DMS79 treated with DMSO at 0.1 percent for 48 hours (cell line): ENCODE results near the gene COG2.
A peak's percentile ranks its signal among the peaks of the same experiment; 100 is the strongest.
"Not testable (repeated sequence)": the region's sequence is repeated elsewhere in the genome, so short reads cannot be mapped to it uniquely, and the experiment has no call there.

Experiments
- DNase-seq: peaks from one replicate; lab custom pipeline; 2025; lab: John Stamatoyannopoulos, UW

The COG2 gene, protein sequence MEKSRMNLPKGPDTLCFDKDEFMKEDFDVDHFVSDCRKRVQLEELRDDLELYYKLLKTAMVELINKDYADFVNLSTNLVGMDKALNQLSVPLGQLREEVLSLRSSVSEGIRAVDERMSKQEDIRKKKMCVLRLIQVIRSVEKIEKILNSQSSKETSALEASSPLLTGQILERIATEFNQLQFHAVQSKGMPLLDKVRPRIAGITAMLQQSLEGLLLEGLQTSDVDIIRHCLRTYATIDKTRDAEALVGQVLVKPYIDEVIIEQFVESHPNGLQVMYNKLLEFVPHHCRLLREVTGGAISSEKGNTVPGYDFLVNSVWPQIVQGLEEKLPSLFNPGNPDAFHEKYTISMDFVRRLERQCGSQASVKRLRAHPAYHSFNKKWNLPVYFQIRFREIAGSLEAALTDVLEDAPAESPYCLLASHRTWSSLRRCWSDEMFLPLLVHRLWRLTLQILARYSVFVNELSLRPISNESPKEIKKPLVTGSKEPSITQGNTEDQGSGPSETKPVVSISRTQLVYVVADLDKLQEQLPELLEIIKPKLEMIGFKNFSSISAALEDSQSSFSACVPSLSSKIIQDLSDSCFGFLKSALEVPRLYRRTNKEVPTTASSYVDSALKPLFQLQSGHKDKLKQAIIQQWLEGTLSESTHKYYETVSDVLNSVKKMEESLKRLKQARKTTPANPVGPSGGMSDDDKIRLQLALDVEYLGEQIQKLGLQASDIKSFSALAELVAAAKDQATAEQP

DNA sequence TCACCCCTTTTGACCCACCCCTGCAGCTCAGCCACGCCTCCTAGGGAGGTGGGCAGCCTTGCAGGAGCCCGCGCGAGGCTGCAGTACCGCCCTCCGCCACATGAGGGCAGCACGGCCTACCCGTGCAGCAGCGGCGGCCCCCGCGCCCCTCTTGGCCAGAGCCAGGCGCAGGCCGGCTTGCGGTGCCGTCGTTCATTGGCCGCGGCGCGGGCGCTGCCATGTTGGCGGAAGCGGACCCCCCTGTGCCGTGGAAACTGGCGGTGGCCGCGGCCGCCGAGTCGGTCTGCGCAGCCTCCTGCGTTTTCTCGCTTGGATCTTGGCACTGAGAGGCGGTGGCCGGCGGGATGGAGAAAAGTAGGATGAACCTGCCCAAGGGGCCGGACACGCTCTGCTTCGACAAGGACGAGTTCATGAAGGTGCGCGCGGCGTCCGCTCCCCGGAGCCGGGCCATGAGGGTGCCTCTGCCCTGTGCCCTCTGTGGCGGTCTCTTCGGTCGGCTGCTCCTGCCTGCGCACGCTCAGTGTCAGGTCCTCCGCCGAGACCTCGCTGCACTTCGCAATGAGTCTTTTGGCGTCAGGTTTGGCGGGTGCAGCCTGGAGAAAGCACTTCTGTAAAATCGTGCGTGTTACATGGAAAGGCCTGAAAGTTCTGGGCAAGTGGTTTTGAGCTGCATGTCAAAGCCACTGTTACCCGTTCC lies at the start of gene COG2:
COG2 (plus strand) TSS at position 219 of the 697 bp plus-strand sequence; CDS start at position 345, 126 bp downstream.
- DNase-seq = peak; percentile 89

DNA sequence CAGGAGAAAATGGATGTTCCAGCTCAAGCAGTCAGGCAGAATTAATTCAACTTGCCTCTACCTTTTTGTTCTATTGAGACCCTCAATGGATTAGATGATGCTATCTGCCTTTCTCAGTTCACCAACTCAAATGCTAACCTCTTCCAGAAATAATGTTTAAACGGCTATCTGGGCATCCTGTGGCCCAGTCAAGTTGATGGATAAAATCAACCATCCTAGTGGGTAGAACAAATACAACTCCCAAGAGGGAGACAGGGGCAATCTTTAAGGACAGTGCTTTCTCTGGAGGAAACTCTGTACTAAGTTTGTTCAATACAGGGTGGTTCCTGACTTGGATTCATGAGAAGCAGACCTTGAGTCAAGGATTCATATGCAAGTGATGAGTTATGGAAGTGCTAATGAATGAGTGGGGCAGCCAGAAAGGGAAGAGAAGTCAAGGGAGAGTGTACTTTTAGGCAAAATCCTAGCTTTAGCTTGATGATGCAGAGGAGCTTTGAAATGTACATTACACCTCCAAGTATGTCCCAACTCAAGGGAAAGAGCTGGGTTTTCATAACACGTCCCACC lies 49.4 kb upstream of the COG2 start:
- DNase-seq = no peak

DNA sequence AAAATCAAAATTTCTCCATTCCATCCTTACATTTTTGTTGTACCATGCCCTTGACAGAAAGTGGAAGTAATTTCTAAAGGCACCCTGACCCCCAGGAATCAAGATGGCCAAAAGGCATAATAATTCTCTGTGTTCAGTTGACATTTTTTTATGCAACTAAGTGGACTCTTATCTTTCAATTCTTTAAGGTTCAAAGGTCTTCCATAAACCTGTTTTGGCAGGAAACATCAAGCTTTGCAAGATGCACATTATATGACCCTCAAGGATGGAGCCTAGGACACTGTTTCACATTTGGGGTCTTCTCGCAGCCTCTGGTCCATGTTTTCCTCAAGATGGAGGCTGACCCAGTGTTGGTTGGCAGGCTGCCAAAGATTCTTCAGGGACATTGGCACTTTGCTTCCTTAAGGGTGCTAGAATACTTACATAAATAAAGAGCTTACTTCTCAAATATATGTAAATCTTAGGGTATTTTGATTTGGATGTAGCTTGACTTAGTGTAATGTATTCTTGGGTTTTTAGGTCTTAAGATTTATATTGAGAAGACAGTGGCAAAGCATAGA lies 48.0 kb upstream of the COG2 start:
- no peak for DNase-seq

DNA sequence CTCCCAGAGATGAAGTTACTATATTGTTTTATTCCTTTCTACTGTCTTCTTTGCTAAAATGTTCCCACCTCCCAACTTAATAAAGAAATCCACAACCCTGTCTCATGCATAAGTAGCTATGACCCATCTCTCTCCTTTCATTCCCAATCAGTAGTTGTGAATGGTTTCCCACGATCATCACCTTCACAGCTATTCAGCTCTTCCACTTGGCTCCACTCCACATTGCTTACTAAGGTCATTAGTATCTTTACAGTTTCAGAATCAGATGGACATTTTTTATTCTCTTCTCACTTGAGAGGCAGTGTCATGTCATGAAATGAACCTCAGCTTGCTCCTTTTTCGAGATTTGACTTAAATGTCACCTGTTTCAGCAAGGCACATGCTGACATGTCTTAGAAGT lies 47.1 kb upstream of the COG2 start:
- DNase-seq = no peak

DNA sequence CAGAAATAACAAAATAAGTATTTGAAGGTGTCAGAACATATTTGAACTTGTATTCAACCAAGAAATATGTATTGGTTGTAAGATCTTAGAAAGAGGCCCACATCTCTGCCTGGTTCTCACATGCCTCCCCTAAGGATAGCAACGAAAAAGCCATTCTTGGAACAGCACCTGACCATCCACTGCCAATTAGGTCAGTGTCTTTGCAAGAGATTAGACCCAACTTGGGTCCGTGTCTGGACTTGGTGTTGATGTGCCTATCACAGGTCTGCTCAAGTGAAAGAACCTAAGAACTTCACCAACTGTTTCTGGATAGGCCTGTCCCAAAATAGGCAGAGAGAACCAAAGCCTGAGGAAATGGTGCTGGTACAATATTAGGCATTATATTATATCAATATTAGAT lies 46.0 kb upstream of the COG2 start:
- DNase-seq = no peak

DNA sequence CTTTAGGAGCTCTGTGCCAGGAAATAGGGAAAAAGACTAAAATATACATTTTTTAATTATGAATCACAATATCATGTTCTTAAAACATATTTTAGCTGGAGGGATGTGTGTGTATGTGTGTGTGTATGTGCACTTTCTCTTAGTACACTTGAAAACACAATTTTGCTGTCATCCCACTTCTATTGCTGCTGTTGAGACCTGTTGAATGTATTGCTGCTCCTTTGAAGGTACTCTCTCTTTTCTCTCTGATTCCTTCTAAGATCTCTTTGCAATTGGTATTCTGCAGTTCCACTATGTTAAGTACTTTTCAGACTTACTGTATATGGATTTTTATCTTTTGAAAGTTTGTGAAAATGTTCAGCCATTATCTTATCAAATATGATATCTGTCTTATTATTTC lies 43.5 kb upstream of the COG2 start:
- DNase-seq = no peak

DNA sequence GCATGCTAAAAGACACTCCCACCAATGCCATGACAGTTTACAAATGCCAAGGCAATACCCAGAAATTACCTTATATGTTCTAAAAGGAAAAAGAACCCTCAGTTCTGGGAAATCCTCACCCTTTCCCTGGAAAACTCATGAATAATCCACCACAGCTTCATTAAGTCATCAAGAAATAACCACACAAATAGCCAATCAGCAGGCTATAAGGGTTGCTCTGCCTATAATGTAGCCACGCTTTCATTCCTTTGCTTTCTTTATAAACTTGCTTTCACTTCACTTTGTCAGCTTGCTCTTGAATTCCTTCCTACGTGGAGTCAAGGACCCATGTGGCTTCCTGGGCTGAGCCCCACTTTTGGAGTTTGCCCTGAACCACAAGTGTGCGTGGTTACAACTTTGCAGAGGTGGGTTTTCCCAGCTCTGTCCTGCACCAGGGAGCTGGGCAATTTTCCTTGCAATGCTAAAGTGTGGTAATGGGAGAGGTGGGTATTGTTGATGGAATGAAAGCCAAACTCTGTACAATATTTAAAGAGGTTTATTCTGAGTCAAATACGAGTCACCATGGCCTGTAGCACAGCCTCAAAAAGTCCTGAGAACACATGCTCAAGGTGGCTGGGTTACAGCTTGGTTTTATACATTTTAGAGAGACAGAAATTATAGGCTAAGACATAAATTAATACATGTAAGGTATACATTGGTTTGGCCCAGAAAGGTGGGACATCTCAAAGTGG lies 42.2 kb upstream of the COG2 start:
- DNase-seq = no peak

DNA sequence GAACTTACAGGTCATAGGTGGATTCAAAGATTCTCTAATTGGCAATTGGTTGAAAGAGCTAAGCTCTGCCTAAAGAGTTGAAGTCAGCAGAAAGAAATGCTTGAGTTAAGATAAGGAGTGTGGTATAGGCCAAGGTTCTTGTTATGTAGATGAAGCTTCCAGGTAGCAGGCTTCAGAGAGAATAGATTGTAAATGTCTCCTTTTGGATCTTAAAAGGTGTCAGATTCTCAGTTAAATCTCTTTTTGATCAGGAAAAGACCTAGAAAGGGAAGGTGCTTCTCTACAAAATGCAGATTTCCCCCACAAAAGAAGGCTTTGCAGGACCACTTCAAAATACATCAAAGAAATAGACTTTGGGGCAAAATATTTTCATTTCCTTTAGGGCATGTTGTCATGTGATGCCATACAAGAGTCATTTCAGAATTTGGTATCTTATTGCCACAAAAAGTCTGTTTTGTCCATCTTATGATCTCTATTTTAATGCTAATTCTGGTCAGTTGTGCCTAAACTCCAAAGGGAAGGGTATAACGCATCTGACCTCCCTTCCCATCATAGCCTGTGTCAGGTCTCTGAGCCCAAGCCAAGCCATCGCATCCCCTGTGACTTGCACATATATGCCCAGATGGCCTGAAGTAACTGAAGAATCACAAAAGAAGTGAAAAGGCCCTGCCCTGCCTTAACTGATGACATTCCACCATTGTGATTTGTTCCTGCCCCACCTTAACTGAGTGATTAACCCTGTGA lies 41.5 kb upstream of the COG2 start:
- not testable (repeated sequence) for DNase-seq

DNA sequence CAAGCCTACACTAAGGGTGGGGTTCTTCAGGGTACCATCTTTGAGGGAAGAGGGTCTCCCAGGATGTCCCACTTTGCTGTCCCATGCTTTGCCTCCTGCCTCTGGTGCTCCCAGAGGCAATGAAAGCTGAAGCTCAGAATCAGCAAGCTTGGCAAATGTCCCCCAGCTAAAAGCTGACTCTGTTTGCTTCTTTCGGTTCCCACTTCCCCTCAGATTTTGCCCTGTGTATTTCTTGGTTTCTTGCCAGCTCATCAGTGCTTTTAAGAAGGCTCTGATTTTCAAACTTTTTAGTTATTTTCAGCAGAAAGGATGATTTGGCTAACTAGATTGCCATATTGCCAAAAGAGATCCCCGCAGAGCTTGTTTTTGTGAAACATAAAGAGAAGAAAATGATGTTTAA lies 33.1 kb upstream of the COG2 start:
- no peak for DNase-seq

DNA sequence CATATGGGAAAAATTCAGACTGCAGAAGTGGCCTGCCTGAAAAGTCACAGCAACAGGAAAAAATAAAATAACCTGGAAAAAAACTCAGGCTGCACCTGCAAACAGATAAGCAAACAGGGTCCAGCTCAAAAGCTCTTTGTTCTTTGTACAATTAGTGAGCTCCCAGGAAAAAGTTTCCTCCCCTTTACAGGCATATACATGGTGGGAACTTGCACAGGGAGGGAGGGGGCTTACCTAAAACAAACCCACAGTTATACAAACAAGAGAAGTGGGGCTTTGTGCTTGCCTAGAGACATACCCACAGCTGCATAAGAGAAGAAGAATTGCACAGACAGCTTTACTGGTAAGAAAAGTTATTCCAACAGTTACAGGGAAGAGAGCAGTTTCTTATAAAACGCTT lies 31.7 kb upstream of the COG2 start:
- DNase-seq = no peak

DNA sequence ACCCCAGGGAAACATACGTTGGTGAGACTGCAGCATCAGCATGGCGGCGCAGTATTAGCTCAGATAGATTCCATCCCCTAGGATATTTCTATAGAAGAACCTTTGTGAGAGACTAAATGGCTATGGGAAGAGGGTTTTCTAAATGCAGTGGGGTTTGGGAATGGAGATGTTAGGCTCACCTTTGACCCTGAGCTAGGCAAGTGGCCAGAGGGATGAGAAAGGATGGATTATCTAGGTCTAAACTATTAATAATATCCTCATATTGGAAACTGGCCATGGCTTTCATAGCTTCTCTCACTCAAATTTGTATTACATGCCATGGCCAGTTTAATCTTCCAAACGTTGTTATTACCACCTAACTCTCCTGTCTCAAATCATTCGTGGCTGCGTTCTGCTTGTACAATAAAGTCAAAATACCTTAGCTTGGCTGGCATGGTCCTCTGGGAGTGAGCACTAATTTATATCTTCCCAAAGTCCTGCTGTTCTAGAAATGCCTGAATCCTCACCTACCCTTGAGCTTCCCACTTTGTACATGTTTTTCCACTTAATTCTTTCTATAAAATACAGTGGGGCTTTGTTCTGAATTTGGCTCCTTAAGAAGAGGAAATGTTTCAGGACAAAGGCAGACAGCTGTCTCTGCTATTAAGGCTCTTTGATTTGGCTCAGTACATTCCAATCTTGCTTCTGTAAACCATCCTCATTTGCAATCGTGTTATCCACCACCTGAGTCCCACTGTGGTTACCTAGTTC lies 31.0 kb upstream of the COG2 start:
- DNase-seq = no peak

DNA sequence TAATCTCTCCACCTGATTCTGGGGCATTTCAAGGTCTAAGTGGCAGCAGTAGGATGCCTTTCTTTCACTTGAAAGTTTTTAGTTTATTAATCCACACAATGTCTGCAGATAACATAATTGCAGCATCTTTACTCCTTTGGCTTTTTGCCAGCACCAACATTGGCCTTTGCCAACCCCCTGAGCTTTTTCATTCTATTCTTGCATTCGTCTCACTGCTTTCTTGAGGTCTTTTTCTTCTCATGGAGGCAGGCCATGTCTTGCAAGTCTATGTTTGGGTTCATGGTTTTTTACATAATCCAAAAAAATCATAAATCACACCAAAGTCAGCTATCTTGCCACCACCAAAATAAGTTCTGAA lies 30.4 kb upstream of the COG2 start:
- no peak for DNase-seq

DNA sequence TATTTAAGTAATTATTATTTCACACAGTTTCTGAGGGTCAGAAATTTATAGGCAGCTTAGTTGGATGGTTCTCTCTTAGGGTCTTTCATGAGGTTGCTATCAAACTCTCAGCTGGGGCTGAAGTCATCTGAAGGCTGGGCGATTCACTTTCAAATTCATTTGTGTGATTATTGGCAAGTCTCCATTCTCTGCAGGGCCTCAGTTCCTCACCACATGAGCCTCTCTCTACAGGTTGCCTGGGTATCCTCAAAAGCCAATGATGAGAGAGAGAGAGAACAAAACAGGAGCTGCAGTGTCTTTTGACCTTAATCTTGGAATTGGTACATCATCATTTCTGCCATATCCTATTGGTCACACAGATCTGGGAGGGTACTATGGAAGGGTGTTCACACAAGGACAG lies 29.6 kb upstream of the COG2 start:
- no peak for DNase-seq

DNA sequence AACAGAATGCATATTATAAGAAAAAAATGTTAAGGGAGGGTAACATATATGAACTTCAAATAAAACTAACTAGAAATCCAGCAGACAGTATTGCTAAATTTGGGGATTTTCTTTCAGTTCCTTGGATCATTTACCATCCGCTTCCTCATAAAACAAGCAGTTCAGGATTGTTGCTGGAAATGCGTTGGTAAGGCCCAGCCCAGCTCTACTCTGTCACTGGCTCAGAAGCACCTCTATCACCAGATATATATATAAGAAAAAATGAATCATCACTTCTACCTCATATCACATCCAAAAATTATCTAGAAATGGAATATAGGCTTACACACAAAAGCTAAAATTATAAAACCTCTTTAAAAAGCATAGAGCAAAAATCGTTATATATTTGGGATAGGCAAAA lies 28.2 kb upstream of the COG2 start:
- DNase-seq = no peak

DNA sequence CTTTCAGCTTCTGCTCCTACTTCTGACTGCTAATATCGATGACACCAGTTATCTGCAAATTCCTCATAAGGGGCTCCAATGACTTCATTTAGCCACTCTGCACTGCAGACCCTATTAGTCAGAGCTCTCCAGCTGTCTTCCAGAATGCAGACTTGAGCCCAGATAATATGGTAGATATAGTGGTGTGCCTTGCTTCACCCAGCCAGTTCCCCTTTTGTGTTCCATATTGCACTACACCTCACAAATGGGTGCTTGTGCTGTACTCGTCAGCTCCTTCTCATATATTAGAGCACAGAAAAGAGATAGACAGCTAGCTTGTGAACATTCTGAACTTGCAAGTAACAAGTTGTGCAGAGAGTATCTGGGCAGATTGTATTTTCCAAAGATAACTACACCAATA lies 23.7 kb upstream of the COG2 start:
- no peak for DNase-seq

DNA sequence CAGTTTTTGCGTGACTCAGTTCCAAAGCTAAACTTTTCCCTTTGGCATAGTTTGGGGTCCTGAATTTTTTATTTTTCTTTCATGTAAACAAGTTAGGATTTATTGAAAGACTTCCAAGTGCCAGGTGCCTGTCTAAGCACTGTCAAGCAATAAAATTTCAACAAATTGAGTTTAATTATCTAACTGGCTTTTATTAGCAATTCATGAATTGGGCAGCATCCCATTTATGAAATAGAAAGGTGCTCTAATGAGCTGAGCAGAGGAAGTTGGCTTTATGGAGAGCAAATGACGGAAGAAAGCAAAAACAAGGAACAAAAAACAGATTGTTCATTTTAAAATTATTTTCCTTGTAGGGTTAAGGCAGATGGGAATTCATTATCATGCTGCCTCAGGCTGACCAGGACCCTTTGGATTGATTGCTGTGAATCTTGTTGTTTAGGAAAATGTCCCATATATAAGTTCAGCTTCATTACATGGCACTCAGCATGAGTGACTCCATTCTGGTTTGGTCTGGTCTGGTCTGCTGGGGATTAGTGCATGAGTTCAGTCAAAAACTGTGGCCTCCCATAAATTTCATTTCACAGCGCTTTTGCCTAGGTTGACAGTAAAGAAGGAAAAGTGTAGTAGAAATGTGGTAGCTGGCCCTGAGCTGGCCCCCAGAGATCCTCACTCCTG lies 21.5 kb upstream of the COG2 start:
- no peak for DNase-seq

DNA sequence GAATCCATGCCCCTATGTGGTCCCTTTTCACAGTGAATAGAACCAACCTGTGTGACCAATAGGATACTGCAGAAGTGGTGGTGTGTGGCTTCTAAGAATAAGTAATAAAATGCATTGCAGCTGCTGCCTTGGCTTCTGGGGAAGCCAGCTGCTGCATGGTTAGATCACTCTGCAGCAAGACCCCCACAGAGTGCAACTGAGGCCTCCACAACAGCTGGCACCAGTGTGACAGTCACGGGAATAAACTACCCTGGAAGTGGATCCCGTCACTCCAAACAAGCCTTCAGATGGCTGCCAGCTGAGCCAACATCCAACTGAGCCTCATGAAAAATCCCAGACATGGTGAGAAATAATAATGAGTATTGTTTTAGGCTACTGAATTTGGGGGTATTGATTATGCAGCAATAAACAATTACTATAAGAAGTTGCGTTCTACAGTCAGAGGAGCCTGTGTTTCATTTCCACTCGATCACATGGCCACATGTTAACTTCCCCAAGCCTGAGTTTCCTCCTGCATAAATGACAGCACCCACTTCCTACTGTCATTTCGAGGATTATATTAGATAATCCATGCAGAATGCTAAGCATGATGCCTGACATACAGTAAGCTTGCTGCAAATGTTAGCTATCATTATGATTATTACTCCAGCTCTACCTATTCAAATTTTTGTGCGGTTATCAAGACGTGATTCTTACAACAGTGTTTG lies 20.8 kb upstream of the COG2 start:
- DNase-seq = no peak

DNA sequence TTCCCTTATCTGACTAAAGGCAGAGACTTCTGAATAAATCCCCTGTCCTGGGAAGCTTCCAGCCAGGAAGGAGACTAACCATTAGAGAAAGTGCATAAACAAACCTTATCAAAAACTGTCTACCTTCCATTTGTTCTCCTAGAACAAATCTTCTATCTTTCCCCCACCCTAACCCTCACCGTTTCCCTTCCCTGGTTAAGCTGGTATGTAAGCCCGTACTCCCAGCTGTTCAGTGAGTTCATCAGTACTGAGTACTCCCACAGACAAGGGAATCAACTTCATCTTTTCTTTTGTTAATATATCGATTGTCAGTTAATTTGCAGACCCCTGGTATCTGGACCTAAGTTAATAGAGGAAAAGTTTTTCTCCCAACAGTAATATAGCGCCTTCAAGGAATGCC lies 20.1 kb upstream of the COG2 start:
- no peak for DNase-seq

DNA sequence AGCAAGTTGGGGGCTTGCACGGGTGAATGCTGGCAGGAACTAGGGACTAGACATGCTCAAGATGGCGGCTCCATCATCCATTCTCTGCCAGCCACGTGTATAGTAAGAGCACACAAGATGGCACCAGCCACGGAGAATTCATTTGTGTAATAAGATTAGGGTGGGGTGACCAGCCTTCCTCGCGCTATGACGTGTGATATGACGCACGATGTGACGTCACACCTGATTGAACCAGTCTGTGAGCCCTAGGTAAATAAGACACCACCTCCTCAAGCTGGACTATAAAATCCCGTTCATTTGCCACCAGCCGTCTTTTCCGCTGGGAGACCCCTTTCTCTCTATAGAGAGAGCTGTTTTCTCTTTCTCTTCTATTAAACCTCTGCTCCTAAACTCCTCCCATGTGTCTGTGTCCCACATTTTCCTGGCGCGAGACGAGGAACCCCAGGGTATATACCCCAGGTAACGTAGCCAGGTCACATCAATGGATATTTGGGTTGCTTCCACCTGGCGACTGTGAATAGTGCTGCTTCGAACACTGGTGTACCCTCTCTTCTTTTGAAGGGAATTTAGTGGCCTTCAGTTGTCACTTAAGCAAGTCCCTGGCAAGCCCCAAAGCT lies 18.1 kb upstream of the COG2 start:
- DNase-seq = no peak
